ENCODE results near the gene MAP3K20.

DNA sequence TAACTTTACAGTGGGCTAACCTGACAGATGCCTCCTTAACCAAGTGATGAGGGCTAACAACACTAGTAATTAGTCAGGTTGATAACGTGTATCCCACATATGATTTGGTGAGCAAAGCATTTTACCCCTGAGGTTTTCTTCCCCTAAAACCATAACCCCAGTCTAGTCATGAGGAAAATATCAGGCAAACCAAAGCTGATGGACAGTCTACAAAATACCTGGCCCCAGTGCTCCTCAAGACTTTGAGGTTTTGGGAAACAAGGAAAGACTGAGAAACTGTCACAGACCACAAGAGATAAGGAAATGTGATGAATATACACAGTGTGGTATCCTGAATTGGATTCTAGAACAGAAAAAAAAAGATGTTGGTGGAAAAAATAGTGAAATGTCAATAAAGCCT lies 28.5 kb downstream of the MAP3K20 start:
- TF ChIP-seq, protein P1, sequence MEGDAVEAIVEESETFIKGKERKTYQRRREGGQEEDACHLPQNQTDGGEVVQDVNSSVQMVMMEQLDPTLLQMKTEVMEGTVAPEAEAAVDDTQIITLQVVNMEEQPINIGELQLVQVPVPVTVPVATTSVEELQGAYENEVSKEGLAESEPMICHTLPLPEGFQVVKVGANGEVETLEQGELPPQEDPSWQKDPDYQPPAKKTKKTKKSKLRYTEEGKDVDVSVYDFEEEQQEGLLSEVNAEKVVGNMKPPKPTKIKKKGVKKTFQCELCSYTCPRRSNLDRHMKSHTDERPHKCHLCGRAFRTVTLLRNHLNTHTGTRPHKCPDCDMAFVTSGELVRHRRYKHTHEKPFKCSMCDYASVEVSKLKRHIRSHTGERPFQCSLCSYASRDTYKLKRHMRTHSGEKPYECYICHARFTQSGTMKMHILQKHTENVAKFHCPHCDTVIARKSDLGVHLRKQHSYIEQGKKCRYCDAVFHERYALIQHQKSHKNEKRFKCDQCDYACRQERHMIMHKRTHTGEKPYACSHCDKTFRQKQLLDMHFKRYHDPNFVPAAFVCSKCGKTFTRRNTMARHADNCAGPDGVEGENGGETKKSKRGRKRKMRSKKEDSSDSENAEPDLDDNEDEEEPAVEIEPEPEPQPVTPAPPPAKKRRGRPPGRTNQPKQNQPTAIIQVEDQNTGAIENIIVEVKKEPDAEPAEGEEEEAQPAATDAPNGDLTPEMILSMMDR (IDR thresholded peaks at IDR 0.05), result no peak
- no peak for TF ChIP-seq EP300 (IDR thresholded peaks at IDR 0.05)
- no peak for TF ChIP-seq POLR2A (IDR thresholded peaks at IDR 0.05)
